HEK293 (cell line): Measurements from ENCODE around the gene PCBD2.
"Not testable (repeated sequence)": the region's sequence is repeated elsewhere in the genome, so short reads cannot be mapped to it uniquely, and the experiment has no call there.

Experiments used
- CTCF ChIA-PET: fragments of 350-600 bp; formaldehyde crosslinking; extraction: SDS; loops from one replicate; lab custom pipeline; 2021; ENCODE audit warnings: antibody characterized with exemption; lab: Yijun Ruan, JAX
- POLR2A ChIA-PET: fragments of 300-600 bp; formaldehyde crosslinking; extraction: SDS; loops from one replicate; lab custom pipeline; 2020; ENCODE audit warnings: antibody characterized with exemption, inconsistent platforms; lab: Yijun Ruan, JAX
- H3K27ac ChIP-seq: fragments of 200-500 bp; sonication (Bioruptor generic); 2 replicates; pipeline ENCODE4 v1.5.1; 2014; ENCODE audit warnings: low read depth, low read length, control low read depth, inconsistent platforms; ENCODE audit errors: extremely low read depth
- H3K36me3 ChIP-seq, 2 experiments: fragments of 200-500 bp in 1 of 2; sonication (Bioruptor generic) in 1 of 2; 1 replicate in 1 of 2; 2 replicates in 1 of 2; pipeline ENCODE4 v1.5.1; 2014 to 2017; ENCODE audit warnings: inconsistent platforms in 2 of 2, low read length in 2 of 2; ENCODE audit not compliant: control insufficient read depth in 2 of 2, insufficient read depth in 1 of 2
- H3K4me1 ChIP-seq: fragments of 200-500 bp; sonication (Bioruptor generic); 2 replicates; pipeline ENCODE4 v1.5.1; 2014; ENCODE audit warnings: mild to moderate bottlenecking, low read length, inconsistent platforms; ENCODE audit not compliant: control insufficient read depth, insufficient read depth
- H3K4me3 ChIP-seq: 2 replicates; pipeline ENCODE4 v1.5.1; 2011; ENCODE audit warnings: low read depth, mild to moderate bottlenecking, control low read depth, low read length, moderate library complexity
- H3K9me3 ChIP-seq: fragments of 200-500 bp; sonication (Bioruptor generic); 2 replicates; pipeline ENCODE4 v1.5.1; 2014; ENCODE audit warnings: low read depth, low read length, inconsistent platforms; ENCODE audit not compliant: control insufficient read depth, insufficient read depth
- BCL6B ChIP-seq: fragments of 450-650 bp; formaldehyde crosslinking; IDR thresholded peaks from 2 replicates; pipeline ENCODE4 v1.5.1; 2017; ENCODE audit warnings: missing biosample characterization, missing genetic modification characterization
- KLF10 ChIP-seq: fragments of 450-650 bp; IDR thresholded peaks from 2 replicates; pipeline ENCODE4 v1.5.1; 2018; ENCODE audit warnings: missing biosample characterization, mild to moderate bottlenecking, missing genetic modification characterization
- WT1 ChIP-seq: fragments of 450-650 bp; formaldehyde crosslinking; IDR thresholded peaks from 2 replicates; pipeline ENCODE4 v1.5.1; 2016; ENCODE audit warnings: missing biosample characterization, missing genetic modification characterization
- YY1 ChIP-seq: fragments of 450-650 bp; formaldehyde crosslinking; IDR thresholded peaks from 2 replicates; pipeline ENCODE4 v1.5.1; 2018; ENCODE audit warnings: missing biosample characterization, missing genetic modification characterization
- ZBTB11 ChIP-seq: fragments of 450-650 bp; formaldehyde crosslinking; conservative IDR thresholded peaks from 2 replicates; pipeline ENCODE4 v1.5.1; 2016; ENCODE audit warnings: low read depth, missing biosample characterization, missing genetic modification characterization
- ZNF121 ChIP-seq: fragments of 450-650 bp; formaldehyde crosslinking; IDR thresholded peaks from 2 replicates; pipeline ENCODE4 v1.5.1; 2016; ENCODE audit warnings: missing biosample characterization, missing genetic modification characterization
- ZNF280C ChIP-seq: fragments of 450-650 bp; formaldehyde crosslinking; IDR thresholded peaks from 2 replicates; pipeline ENCODE4 v1.5.1; 2016; ENCODE audit warnings: missing biosample characterization, missing genetic modification characterization
- ZNF280D ChIP-seq: fragments of 450-650 bp; formaldehyde crosslinking; IDR thresholded peaks from 2 replicates; pipeline ENCODE4 v1.5.1; 2016; ENCODE audit warnings: missing biosample characterization, missing genetic modification characterization
- ZNF335 ChIP-seq: fragments of 450-650 bp; formaldehyde crosslinking; conservative IDR thresholded peaks from 2 replicates; pipeline ENCODE4 v1.5.1; 2016; ENCODE audit warnings: missing biosample characterization, missing genetic modification characterization
- ZNF366 ChIP-seq: fragments of 450-650 bp; formaldehyde crosslinking; conservative IDR thresholded peaks from 2 replicates; pipeline ENCODE4 v1.5.1; 2016; ENCODE audit warnings: missing biosample characterization, missing genetic modification characterization
- ZNF394 ChIP-seq: fragments of 450-650 bp; formaldehyde crosslinking; IDR thresholded peaks from 2 replicates; pipeline ENCODE4 v1.5.1; 2016; ENCODE audit warnings: missing biosample characterization, missing genetic modification characterization, mild to moderate bottlenecking, moderate library complexity, borderline replicate concordance
- ZNF548 ChIP-seq: fragments of 450-650 bp; formaldehyde crosslinking; IDR thresholded peaks from 2 replicates; pipeline ENCODE4 v1.5.1; 2016; ENCODE audit warnings: missing biosample characterization, missing genetic modification characterization
- ZNF560 ChIP-seq: fragments of 450-650 bp; formaldehyde crosslinking; IDR thresholded peaks from 2 replicates; pipeline ENCODE4 v1.5.1; 2017; ENCODE audit warnings: missing biosample characterization, missing genetic modification characterization, borderline replicate concordance
- ZNF571 ChIP-seq: fragments of 450-650 bp; formaldehyde crosslinking; IDR thresholded peaks from 2 replicates; pipeline ENCODE4 v1.5.0; 2017; ENCODE audit warnings: missing biosample characterization, missing genetic modification characterization
- ZNF596 ChIP-seq: fragments of 450-650 bp; IDR thresholded peaks from 2 replicates; pipeline ENCODE4 v1.5.0; 2018; ENCODE audit warnings: missing biosample characterization, mild to moderate bottlenecking, missing genetic modification characterization, moderate library complexity
- ZNF670 ChIP-seq: fragments of 450-650 bp; formaldehyde crosslinking; IDR thresholded peaks from 2 replicates; pipeline ENCODE4 v1.5.1; 2016; ENCODE audit warnings: missing biosample characterization, missing genetic modification characterization, low read depth
- ZNF701 ChIP-seq: fragments of 450-650 bp; formaldehyde crosslinking; IDR thresholded peaks from 2 replicates; pipeline ENCODE4 v1.5.1; 2016; ENCODE audit warnings: missing biosample characterization, missing genetic modification characterization
- ZSCAN4 ChIP-seq: fragments of 450-650 bp; formaldehyde crosslinking; IDR thresholded peaks from 2 replicates; pipeline ENCODE4 v1.5.1; 2017; ENCODE audit warnings: missing biosample characterization, missing genetic modification characterization

PCBD2 gene

GRCh38 chr5:134906811-134907210 is 1.9 kb downstream of the PCBD2 start:
- no peak overlapping the region for H3K4me3 ChIP-seq
- H3K27ac ChIP-seq = no peak overlapping the region
- peaks cover 0 to 28% of the 10 kb centered on the region in 2 experiments; a peak in 2 of 3 replicates for H3K36me3 ChIP-seq
- ChIA-PET POLR2A (no interaction called here), CTCF (interaction anchor here (0.7 kb wide), 1 partner anchor 10 kb away, joined by 3 read pairs; no protein-coding TSS in a partner anchor)
- no peak for TF ChIP-seq WT1 (tag by site-specific recombination)
- TF ChIP-seq ZNF596 (tag by site-specific recombination) = no peak
- no peak for TF ChIP-seq ZSCAN4 (tag by site-specific recombination)
- no peak for TF ChIP-seq YY1 (tag by site-specific recombination)
- TF ChIP-seq ZNF571 (tag by site-specific recombination) = no peak
- no peak for TF ChIP-seq ZNF280C (tag by site-specific recombination)
- H3K4me1 ChIP-seq = no peaks in the 10 kb centered on the region
- H3K9me3 ChIP-seq = no peaks in the 10 kb centered on the region

GRCh38 chr5:134910752-134911151 is 5.8 kb downstream of the PCBD2 start:
- H3K4me1 ChIP-seq, CTCF ChIA-PET, H3K9me3 ChIP-seq, H3K27ac ChIP-seq, POLR2A ChIA-PET, H3K4me3 ChIP-seq: not testable (repeated sequence)
- TF ChIP-seq ZNF121 (tag by site-specific recombination) = peak; percentile 94
- H3K36me3 ChIP-seq = peaks cover 6 to 45% of the 10 kb centered on the region in 2 experiments; a peak in 2 of 3 replicates

GRCh38 chr5:134911285-134912206 is 6.6 kb downstream of the PCBD2 start:
- H3K4me1 ChIP-seq = no peaks in the 10 kb centered on the region
- ChIA-PET CTCF (no interaction called here), POLR2A (no interaction called here)
- no peak overlapping the region for H3K27ac ChIP-seq
- peaks cover 6 to 43% of the 10 kb centered on the region in 2 experiments; a peak in 2 of 3 replicates for H3K36me3 ChIP-seq
- H3K9me3 ChIP-seq = no peaks in the 10 kb centered on the region
- H3K4me3 ChIP-seq = no peak overlapping the region
- TF ChIP-seq ZNF280D (tag by site-specific recombination) (no peak), WT1 (tag by site-specific recombination) (no peak), ZNF560 (tag by site-specific recombination) (no peak), ZNF366 (tag by site-specific recombination) (no peak), ZNF548 (tag by site-specific recombination) (no peak), KLF10 (no peak), ZNF670 (tag by site-specific recombination) (no peak), ZNF335 (tag by site-specific recombination) (no peak), ZNF394 (tag by site-specific recombination) (no peak), ZBTB11 (tag by site-specific recombination) (no peak), ZNF701 (no peak), BCL6B (no peak)
